Measurements from ENCODE around the gene ZNF565.

ZNF565 gene

DNA sequence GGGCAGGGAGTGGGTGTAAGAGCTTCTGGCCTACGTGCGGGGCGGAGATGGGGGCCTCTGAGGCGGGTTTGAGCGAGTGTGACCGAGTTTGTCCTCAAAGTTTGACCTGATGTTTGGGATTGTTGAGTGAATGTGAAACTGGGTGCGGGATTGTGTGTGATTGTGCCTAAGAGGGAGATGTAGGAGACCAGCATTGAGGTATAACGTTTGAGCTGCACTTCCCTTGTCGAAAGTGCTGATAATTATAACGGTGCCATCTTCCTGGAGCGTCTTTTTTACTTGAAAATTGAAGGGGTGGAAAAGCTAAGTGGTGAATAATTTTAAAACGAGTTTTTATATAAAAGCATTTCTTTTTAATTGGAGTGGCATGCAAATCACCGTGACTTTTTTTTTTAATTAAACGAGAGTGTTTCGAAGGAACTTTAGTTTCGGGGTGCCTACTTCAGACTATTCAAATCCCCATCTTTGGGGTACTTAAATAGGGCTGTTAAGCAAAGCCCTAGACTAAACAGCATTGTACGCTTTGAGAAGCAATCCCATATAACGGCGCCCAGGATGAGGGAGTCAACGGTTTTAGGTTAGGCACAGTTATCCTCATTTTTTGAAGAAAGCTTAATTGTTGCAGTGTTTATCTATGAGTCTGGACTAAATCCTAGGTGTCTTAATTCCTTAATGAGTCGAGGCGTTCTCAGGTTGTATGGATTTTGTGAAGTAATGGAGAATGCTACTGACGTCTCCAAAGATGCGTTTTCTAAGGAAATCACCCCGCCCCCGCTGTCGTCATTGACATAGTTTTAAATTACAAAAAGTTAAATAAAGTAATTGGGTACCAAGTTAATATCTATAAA lies 1.0 kb upstream of the ZNF565 start:
- H3K4me3 ChIP-seq (replicated peaks in 1 of 2; ENCODE audit: low read depth in 2 of 2, low read length in 2 of 2), result peak overlapping the region; percentile 69 to 92
- TF ChIP-seq, protein P1, sequence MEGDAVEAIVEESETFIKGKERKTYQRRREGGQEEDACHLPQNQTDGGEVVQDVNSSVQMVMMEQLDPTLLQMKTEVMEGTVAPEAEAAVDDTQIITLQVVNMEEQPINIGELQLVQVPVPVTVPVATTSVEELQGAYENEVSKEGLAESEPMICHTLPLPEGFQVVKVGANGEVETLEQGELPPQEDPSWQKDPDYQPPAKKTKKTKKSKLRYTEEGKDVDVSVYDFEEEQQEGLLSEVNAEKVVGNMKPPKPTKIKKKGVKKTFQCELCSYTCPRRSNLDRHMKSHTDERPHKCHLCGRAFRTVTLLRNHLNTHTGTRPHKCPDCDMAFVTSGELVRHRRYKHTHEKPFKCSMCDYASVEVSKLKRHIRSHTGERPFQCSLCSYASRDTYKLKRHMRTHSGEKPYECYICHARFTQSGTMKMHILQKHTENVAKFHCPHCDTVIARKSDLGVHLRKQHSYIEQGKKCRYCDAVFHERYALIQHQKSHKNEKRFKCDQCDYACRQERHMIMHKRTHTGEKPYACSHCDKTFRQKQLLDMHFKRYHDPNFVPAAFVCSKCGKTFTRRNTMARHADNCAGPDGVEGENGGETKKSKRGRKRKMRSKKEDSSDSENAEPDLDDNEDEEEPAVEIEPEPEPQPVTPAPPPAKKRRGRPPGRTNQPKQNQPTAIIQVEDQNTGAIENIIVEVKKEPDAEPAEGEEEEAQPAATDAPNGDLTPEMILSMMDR (IDR thresholded peaks at IDR 0.05; ENCODE audit: low read depth, low read length), result no peak
- DNase-seq (ENCODE audit: low read depth in 2 of 2), result peak; percentile 60 to 63

DNA sequence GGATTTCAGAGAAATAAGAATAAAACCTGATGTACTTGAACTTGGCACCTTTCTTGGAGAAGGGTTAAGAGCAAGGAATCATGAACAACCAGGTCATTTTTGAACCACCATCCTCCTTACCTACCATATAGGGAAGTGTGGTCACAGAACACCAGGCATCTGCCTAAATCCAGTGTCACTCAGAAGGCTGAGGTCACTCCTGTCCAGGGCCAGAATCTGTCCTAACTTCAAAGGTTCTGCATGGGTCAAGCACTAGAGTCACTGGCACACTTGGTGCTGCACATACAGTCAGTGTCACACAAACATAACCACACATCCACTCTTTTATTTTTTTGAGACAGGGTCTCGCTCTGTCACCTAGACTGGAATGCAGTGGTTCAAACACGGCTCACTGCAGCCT lies 1.6 kb downstream of the ZNF565 start:
- H3K4me3 ChIP-seq (replicated peaks in 1 of 2; ENCODE audit: low read depth in 2 of 2, low read length in 2 of 2), result no peak overlapping the region
- no peak for DNase-seq (ENCODE audit: low read depth in 2 of 2)
- TF ChIP-seq, protein P1 (IDR thresholded peaks at IDR 0.05; ENCODE audit: low read depth, low read length), result no peak

DNA sequence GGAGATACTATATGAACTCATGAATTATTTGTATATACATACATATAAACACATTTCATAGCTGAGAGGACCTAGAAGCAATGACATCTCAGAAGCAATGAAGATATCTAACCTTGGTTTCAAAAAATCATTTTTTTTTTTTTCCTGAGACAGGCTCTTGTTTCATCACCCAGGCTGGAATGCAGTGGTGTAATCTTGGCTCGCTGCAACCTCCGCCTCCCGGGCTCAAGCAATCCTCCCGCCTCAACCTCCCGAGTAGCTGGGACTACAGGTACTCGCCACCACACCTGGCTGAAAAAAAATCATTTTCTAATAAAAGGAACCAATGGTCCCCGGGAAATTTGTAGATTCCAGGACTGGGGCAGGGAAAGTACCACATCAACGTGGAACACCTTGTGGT lies 4.0 kb downstream of the ZNF565 start:
- peak; percentile 5 to 27 for DNase-seq (ENCODE audit: low read depth in 2 of 2)
- TF ChIP-seq, protein P1 (IDR thresholded peaks at IDR 0.05; ENCODE audit: low read depth, low read length), result no peak
- H3K4me3 ChIP-seq (replicated peaks in 1 of 2; ENCODE audit: low read depth in 2 of 2, low read length in 2 of 2), result no peak overlapping the region

DNA sequence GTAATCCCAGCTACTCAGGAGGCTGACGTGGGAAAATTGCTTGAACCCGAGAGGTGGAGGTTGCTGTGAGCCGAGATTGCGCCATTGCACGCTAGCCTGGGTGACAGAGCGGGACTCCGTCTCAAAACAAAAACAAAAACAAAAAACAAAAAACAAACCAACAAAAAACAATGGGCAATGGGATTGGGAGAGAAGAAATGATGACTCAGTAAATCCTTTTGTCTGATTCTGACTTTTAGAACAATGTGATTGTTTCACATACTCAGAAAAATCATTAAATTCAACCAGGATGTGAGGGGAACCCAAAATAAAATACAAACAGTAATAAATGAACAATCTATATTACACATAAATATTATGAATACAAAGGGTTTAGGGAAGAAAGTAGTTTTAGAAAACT lies 5.1 kb downstream of the ZNF565 start:
- H3K4me3 ChIP-seq (replicated peaks in 1 of 2; ENCODE audit: low read depth in 2 of 2, low read length in 2 of 2), result no peak overlapping the region
- TF ChIP-seq, protein P1 (IDR thresholded peaks at IDR 0.05; ENCODE audit: low read depth, low read length), result no peak
- DNase-seq (ENCODE audit: low read depth in 2 of 2), result no peak

DNA sequence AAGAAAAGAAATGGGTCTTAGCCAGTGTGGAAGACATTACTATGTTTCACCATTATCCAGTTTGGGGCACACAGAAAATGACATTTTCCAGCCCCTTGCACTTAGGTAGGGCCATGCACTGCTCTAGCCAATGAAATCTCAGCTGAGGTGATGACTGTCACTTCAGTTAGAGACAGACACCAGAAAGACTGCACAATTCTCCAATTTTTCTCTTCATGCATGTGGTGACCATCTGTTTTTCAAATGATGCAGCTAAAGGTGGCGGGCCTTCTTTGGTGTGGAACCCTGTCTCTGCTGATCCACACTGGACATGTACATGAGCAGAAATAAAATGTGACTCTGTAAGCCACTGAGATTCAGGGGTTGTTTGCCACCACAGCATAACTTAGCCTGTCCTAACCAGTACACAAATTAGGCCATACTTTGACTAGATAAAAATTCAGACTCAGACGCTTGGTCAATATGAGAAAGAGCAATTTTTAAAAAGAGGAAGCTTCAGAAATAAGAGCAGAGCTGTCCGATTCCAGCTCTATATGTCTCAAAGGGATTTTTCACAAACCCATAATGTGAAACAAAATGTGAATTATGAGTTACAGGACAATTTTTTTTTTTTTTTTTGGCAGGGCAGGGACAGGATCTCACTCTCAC lies 6.7 kb downstream of the ZNF565 start:
- TF ChIP-seq, protein P1 (IDR thresholded peaks at IDR 0.05; ENCODE audit: low read depth, low read length), result no peak
- DNase-seq (ENCODE audit: low read depth in 2 of 2), result no peak
- no peak overlapping the region for H3K4me3 ChIP-seq (replicated peaks in 1 of 2; ENCODE audit: low read depth in 2 of 2, low read length in 2 of 2)

DNA sequence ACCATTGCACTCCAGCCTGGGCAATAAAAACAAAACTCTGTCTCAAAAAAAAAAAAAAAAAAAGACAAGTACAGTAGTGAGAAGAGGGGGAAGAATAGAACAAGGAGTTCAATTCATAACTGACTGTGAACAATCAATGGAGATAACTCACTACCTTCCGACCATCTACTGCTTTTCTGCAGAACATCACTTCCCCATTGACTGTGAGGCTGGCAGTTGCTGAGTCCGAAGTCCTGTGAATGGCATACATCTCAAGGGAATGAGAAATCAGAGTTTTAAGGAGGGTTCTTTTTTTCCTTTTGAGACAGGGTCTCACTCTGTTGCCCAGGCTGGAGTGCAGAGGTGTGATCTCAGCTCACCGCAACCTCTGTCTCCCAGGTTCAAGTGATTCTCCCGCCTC lies 11.2 kb downstream of the ZNF565 start:
- H3K4me3 ChIP-seq (replicated peaks in 1 of 2; ENCODE audit: low read depth in 2 of 2, low read length in 2 of 2), result no peak overlapping the region
- TF ChIP-seq, protein P1 (IDR thresholded peaks at IDR 0.05; ENCODE audit: low read depth, low read length), result no peak
- DNase-seq (ENCODE audit: low read depth in 2 of 2), result no peak

Data from cardiac fibroblast (primary cell).